ENCODE data around the gene TRAPPC5. TPM values are rescaled to one million over a fixed set of nuclear protein-coding genes. Genes with fewer than 3 reads are reported as not detected.

The TRAPPC5 gene
- total and polyA plus RNA-seq, 10 of the 15 experiments (the other 5 are each of a cell fraction or from before 2014, with no cell fraction given) = 4.2 to 210 (median 89.1) TPM

DNA sequence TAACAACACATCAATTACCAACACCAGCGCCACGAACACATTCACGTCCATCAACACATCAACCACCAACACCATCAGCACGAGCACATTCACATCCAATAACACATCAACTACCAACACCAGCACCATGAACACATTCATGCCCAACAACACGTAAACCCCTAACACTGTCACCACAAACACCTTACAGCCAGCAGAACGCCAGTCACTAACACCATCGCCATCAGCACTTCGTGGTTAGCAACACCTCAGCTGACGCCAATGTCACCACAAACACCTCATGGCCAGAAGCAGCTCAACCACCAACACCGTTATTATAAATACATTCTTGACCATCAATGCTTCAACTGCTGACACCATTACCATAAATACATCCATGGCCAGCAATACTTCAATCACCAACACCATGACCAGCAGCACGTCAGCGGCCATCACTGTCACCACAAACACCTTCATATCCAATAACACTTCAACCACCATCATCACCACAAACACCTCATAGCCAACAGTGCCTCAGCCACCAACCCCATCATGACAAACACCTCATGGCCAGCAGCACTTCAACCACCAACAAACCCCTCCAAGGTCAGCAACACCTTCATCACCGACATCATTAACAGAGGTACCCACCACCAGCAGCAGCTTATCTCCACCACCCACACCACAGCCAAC, 11.9 kb downstream of the TRAPPC5 start (continued):
- TF ChIP-seq, protein P1, sequence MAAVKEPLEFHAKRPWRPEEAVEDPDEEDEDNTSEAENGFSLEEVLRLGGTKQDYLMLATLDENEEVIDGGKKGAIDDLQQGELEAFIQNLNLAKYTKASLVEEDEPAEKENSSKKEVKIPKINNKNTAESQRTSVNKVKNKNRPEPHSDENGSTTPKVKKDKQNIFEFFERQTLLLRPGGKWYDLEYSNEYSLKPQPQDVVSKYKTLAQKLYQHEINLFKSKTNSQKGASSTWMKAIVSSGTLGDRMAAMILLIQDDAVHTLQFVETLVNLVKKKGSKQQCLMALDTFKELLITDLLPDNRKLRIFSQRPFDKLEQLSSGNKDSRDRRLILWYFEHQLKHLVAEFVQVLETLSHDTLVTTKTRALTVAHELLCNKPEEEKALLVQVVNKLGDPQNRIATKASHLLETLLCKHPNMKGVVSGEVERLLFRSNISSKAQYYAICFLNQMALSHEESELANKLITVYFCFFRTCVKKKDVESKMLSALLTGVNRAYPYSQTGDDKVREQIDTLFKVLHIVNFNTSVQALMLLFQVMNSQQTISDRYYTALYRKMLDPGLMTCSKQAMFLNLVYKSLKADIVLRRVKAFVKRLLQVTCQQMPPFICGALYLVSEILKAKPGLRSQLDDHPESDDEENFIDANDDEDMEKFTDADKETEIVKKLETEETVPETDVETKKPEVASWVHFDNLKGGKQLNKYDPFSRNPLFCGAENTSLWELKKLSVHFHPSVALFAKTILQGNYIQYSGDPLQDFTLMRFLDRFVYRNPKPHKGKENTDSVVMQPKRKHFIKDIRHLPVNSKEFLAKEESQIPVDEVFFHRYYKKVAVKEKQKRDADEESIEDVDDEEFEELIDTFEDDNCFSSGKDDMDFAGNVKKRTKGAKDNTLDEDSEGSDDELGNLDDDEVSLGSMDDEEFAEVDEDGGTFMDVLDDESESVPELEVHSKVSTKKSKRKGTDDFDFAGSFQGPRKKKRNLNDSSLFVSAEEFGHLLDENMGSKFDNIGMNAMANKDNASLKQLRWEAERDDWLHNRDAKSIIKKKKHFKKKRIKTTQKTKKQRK (IDR thresholded peaks at IDR 0.05; ENCODE audit: low read depth, low read length) = no peak
- TF ChIP-seq, protein P2, sequence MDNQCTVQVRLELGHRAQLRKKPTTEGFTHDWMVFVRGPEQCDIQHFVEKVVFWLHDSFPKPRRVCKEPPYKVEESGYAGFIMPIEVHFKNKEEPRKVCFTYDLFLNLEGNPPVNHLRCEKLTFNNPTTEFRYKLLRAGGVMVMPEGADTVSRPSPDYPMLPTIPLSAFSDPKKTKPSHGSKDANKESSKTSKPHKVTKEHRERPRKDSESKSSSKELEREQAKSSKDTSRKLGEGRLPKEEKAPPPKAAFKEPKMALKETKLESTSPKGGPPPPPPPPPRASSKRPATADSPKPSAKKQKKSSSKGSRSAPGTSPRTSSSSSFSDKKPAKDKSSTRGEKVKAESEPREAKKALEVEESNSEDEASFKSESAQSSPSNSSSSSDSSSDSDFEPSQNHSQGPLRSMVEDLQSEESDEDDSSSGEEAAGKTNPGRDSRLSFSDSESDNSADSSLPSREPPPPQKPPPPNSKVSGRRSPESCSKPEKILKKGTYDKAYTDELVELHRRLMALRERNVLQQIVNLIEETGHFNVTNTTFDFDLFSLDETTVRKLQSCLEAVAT (IDR thresholded peaks at IDR 0.05) = peak; percentile 99
- peak; percentile 98 for TF ChIP-seq MTA2 (IDR thresholded peaks at IDR 0.05; ENCODE audit: low read depth)
- TF ChIP-seq MTA3 (IDR thresholded peaks at IDR 0.05; ENCODE audit: borderline replicate concordance, low read length) = no peak
- TF ChIP-seq, protein P3, sequence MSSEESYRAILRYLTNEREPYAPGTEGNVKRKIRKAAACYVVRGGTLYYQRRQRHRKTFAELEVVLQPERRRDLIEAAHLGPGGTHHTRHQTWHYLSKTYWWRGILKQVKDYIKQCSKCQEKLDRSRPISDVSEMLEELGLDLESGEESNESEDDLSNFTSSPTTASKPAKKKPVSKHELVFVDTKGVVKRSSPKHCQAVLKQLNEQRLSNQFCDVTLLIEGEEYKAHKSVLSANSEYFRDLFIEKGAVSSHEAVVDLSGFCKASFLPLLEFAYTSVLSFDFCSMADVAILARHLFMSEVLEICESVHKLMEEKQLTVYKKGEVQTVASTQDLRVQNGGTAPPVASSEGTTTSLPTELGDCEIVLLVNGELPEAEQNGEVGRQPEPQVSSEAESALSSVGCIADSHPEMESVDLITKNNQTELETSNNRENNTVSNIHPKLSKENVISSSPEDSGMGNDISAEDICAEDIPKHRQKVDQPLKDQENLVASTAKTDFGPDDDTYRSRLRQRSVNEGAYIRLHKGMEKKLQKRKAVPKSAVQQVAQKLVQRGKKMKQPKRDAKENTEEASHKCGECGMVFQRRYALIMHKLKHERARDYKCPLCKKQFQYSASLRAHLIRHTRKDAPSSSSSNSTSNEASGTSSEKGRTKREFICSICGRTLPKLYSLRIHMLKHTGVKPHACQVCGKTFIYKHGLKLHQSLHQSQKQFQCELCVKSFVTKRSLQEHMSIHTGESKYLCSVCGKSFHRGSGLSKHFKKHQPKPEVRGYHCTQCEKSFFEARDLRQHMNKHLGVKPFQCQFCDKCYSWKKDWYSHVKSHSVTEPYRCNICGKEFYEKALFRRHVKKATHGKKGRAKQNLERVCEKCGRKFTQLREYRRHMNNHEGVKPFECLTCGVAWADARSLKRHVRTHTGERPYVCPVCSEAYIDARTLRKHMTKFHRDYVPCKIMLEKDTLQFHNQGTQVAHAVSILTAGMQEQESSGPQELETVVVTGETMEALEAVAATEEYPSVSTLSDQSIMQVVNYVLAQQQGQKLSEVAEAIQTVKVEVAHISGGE (CRISPR knock-in tag; IDR thresholded peaks at IDR 0.05) = no peak
- peak; percentile 53; the same call in 1 of the 2 replicates for TF ChIP-seq RAD51 (IDR thresholded peaks at IDR 0.05)
- no peak for TF ChIP-seq GABPA (IDR thresholded peaks at IDR 0.05; ENCODE audit: low read depth)
- TF ChIP-seq IRF4 (IDR thresholded peaks at IDR 0.05; ENCODE audit: low read depth, low read length) = no peak
- TF ChIP-seq EZH2 (IDR thresholded peaks at IDR 0.05; ENCODE audit: borderline replicate concordance, control insufficient read depth, low read depth, low read length) = no peak
- no peak for TF ChIP-seq SREBF2 (IDR thresholded peaks at IDR 0.05; ENCODE audit: low read length)
- TF ChIP-seq CBFB (IDR thresholded peaks at IDR 0.05; ENCODE audit: low read depth) = no peak
- TF ChIP-seq, protein P4, sequence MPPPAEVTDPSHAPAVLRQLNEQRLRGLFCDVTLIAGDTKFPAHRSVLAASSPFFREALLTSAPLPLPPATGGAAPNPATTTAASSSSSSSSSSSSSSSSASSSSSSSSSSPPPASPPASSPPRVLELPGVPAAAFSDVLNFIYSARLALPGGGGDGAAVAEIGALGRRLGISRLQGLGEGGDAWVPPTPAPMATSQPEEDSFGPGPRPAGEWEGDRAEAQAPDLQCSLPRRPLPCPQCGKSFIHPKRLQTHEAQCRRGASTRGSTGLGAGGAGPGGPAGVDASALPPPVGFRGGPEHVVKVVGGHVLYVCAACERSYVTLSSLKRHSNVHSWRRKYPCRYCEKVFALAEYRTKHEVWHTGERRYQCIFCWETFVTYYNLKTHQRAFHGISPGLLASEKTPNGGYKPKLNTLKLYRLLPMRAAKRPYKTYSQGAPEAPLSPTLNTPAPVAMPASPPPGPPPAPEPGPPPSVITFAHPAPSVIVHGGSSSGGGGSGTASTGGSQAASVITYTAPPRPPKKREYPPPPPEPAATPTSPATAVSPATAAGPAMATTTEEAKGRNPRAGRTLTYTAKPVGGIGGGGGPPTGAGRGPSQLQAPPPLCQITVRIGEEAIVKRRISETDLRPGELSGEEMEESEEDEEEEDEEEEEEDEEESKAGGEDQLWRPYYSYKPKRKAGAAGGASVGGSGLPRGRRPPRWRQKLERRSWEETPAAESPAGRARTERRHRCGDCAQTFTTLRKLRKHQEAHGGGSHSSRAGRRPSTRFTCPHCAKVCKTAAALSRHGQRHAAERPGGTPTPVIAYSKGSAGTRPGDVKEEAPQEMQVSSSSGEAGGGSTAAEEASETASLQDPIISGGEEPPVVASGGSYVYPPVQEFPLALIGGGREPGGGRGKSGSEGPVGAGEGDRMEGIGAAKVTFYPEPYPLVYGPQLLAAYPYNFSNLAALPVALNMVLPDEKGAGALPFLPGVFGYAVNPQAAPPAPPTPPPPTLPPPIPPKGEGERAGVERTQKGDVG (CRISPR knock-in tag; IDR thresholded peaks at IDR 0.05) = no peak
- no peak for TF ChIP-seq ZNF384 (IDR thresholded peaks at IDR 0.05; ENCODE audit: borderline replicate concordance, low read depth, low read length)
- TF ChIP-seq NFYB (IDR thresholded peaks at IDR 0.05; ENCODE audit: insufficient read depth, low read depth, low read length) = no peak
- TF ChIP-seq CHD2 (IDR thresholded peaks at IDR 0.05; ENCODE audit: borderline replicate concordance, low read depth, low read length) = peak; percentile 54
- peak; percentile 21; the same call in 1 of the 2 replicates for TF ChIP-seq ZNF217 (IDR thresholded peaks at IDR 0.05)

Measured in GM12878 (cell line).